Lower lobe of right lung (tissue), 2 donors: ENCODE measurements around the gene SKAP2. TPM values are rescaled to one million over a fixed set of nuclear protein-coding genes. Genes with fewer than 3 reads are reported as not detected.

Experiments used
- ATAC-seq, 2 donors: fragments of 200-7000 bp; cut with Tn5 transposase; one replicate each; pipeline ENCODE4 v1.9.1; 2020 to 2022; ENCODE audit warnings: mild to moderate bottlenecking in 2 of 2, moderate library complexity in 2 of 2
- DNase-seq: peaks from one replicate; pipeline ENCODE4 v3.0.0-alpha.2; 2020
- H3K27ac ChIP-seq: fragments of 200-600 bp; one replicate; pipeline ENCODE4 v1.8.0; 2022
- H3K27me3 ChIP-seq: fragments of 200-600 bp; one replicate; pipeline ENCODE4 v1.8.0; 2022; ENCODE audit warnings: low read depth
- H3K36me3 ChIP-seq: fragments of 200-600 bp; one replicate; pipeline ENCODE4 v1.8.0; 2022; ENCODE audit warnings: mild to moderate bottlenecking
- H3K4me1 ChIP-seq: fragments of 200-600 bp; one replicate; pipeline ENCODE4 v1.8.0; 2022
- H3K4me3 ChIP-seq: fragments of 200-600 bp; one replicate; pipeline ENCODE4 v1.8.0; 2022; ENCODE audit warnings: mild to moderate bottlenecking
- H3K9me3 ChIP-seq: fragments of 200-600 bp; one replicate; pipeline ENCODE4 v1.8.0; 2022
- CTCF ChIP-seq: fragments of 200-600 bp; IDR thresholded peaks from one replicate; pipeline ENCODE4 v1.8.0; 2022; ENCODE audit warnings: antibody characterized with exemption, mild to moderate bottlenecking
- intact Hi-C: fragments of 100-400 bp; cut with DNase I; formaldehyde crosslinking; loops from one replicate; pipeline ENCODE4 v1.11.0; 2022
- total RNA-seq: library from RNA; stranded (reverse); fragmentation: NEBNext Ultra II Directional; extraction: Animal tissue kit (Norgen Biotek cat#: 25700); gene quantifications from one replicate; pipeline ENCODE4 v1.2.1, GENCODE V29; 2021
- donor health status: DM: no; HTN: yes; CAD: no; lungs with severe emphysema.

The SKAP2 gene
- total RNA-seq, 1 donor from 2014 or later = 75.0 TPM

DNA sequence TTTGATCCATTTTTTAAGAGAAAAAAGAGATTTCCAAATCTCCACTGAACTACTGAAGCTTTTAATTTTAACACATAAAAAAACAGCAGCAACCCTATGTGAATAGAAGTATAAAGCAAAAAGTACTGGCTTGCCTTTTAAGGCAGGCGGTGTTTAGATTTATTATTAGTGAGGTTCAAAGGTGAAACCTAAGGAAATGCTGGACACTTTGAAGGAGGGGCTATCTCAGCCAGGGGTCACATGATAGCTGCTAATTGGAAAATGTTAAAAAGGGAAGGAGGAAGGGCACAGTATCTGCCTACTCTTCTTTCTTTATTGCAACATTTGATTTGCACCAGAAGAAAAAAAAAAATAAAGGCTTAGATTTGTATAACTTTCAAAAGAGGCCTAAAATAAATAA lies 183.8 kb downstream of the SKAP2 start:
- DNase-seq (no peak), ATAC-seq (no peak)
- Histone ChIP-seq H3K4me3 (no peak overlapping the region), H3K9me3 (no peaks in the 10 kb centered on the region), H3K27me3 (no peaks in the 10 kb centered on the region), H3K4me1 (peaks cover 24% of the 10 kb centered on the region), H3K27ac (no peak overlapping the region), H3K36me3 (no peaks in the 10 kb centered on the region)
- TF ChIP-seq CTCF = no peak
- intact Hi-C loops = no loop called here

- peaks cover 8% of the 10 kb centered on the region for H3K4me1 ChIP-seq
- intact Hi-C loops = no loop called here
- DNase-seq (no peak), ATAC-seq (no peak)
- H3K4me3 ChIP-seq = no peak overlapping the region
- H3K27me3 ChIP-seq = no peaks in the 10 kb centered on the region
- H3K36me3 ChIP-seq = no peaks in the 10 kb centered on the region
- H3K27ac ChIP-seq = no peak overlapping the region
- no peak for TF ChIP-seq CTCF
- no peaks in the 10 kb centered on the region for H3K9me3 ChIP-seq
These were observed 189.1 kb downstream of the SKAP2 start for GRCh38 chr7:26675143-26675887.

- H3K9me3 ChIP-seq = no peaks in the 10 kb centered on the region
- intact Hi-C loops = no loop called here
- DNase-seq (no peak), ATAC-seq (no peak)
- H3K27me3 ChIP-seq = no peaks in the 10 kb centered on the region
- no peak overlapping the region for H3K4me3 ChIP-seq
- peaks cover 2% of the 10 kb centered on the region for H3K4me1 ChIP-seq
- H3K36me3 ChIP-seq = no peaks in the 10 kb centered on the region
- H3K27ac ChIP-seq = no peak overlapping the region
- TF ChIP-seq CTCF = no peak
These were observed 190.5 kb downstream of the SKAP2 start for GRCh38 chr7:26673858-26674257.

- H3K36me3 ChIP-seq = no peaks in the 10 kb centered on the region
- H3K4me3 ChIP-seq = no peak overlapping the region
- DNase-seq (no peak), ATAC-seq (no peak)
- H3K9me3 ChIP-seq = no peaks in the 10 kb centered on the region
- no peak for TF ChIP-seq CTCF
- H3K27me3 ChIP-seq = no peaks in the 10 kb centered on the region
- H3K27ac ChIP-seq = no peak overlapping the region
- no peaks in the 10 kb centered on the region for H3K4me1 ChIP-seq
- intact Hi-C loops = no loop called here
These were observed 191.1 kb downstream of the SKAP2 start for GRCh38 chr7:26673271-26673670.

DNA sequence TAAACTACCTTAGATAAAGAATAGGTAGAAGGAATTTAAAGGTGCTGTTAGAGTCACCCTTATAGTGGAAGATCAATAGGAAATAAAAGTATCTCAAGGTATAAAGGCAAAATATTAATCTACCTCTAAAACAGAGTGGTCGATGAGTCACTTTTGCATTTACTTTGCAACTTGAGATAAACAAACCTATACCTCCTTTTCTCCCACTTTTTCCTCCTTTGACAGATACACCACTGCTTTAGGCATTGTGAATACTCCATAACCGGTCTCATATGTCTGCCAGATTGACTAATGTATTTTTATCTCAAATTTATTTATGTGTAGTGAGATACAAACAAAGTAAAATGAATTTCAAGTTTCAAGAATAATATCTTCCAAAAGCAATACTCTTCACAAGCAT lies 193.5 kb downstream of the SKAP2 start:
- no peak for TF ChIP-seq CTCF
- no peaks in the 10 kb centered on the region for H3K9me3 ChIP-seq
- H3K27me3 ChIP-seq = no peaks in the 10 kb centered on the region
- H3K4me3 ChIP-seq = no peak overlapping the region
- no peak overlapping the region for H3K27ac ChIP-seq
- peaks cover 12% of the 10 kb centered on the region for H3K4me1 ChIP-seq
- H3K36me3 ChIP-seq = no peaks in the 10 kb centered on the region
- intact Hi-C loops = no loop called here
- no peak for DNase-seq
- no peak for ATAC-seq
